Right atrium auricular region (tissue), 2 donors: Measurements from ENCODE around the gene LRIT1. TPM values are rescaled to one million over a fixed set of nuclear protein-coding genes. Genes with fewer than 3 reads are reported as not detected.

Experiments
- DNase-seq: peaks from one replicate; pipeline ENCODE4 v3.0.0-alpha.2; 2019; ENCODE audit warnings: low spot score
- H3K27ac ChIP-seq, 2 donors: fragments of 200-600 bp; sonication (generic); 1 replicate in 1 of 2; 2 replicates in 1 of 2; pipeline ENCODE4 v1.5.1; 2016 to 2019
- H3K27me3 ChIP-seq, 2 donors: fragments of 200-600 bp; sonication (generic); one replicate each; pipeline versions ENCODE4 v1.5.1 to v1.6.0; 2017 to 2019
- H3K36me3 ChIP-seq: fragments of 200-600 bp; sonication (generic); one replicate; pipeline ENCODE4 v1.5.1; 2016
- H3K4me1 ChIP-seq, 2 donors: fragments of 200-600 bp; sonication (generic); one replicate each; pipeline versions ENCODE4 v1.5.1 to v1.6.0; 2017 to 2019
- H3K4me3 ChIP-seq, 2 donors: fragments of 200-600 bp; sonication (generic); 1 replicate in 1 of 2; 2 replicates in 1 of 2; pipeline ENCODE4 v1.5.1; 2017 to 2019; ENCODE audit warnings: mild to moderate bottlenecking in 1 of 2, moderate library complexity in 1 of 2
- H3K9me3 ChIP-seq, 2 donors: fragments of 200-600 bp; sonication (generic); one replicate each; pipeline ENCODE4 v1.5.1; 2019
- total RNA-seq, 2 donors: library from RNA; depleted of rRNA; stranded (reverse); fragments of >200 nt; gene quantifications; one replicate each; pipeline ENCODE4 v1.1.0, GENCODE V29; 2016
- TF ChIP-seq, protein P1 (sequence below), 2 donors: fragments of 200-600 bp; sonication (generic); IDR thresholded peaks; one replicate each; pipeline ENCODE4 v1.5.1; 2019; ENCODE audit warnings: antibody characterized with exemption in 2 of 2

LRIT1 gene
- total RNA-seq, 2 donors from 2014 or later, result not detected

DNA sequence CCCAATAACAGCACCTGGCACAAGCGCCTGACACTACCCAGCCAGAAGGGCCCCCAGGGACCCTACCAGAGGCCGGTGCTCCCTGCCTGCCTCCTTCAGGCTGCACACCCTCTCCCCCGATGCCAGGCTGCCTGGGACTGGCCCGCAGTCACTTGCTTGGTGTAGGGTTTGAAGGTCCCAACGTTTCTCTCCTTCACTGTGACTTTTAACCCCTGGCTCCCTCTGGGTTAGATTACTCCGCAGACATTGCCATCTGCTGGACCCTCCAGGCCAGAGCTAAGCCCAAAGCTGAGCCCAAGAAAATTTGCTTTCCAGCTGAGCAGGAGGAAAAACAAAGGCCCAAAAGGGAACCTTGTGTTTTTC lies 40.1 kb downstream of the LRIT1 start:
- Histone ChIP-seq H3K9me3 (no peaks in the 10 kb centered on the region), H3K27ac (no peak overlapping the region), H3K27me3 (no peaks in the 10 kb centered on the region), H3K4me3 (no peak overlapping the region), H3K36me3 (no peaks in the 10 kb centered on the region), H3K4me1 (no peaks in the 10 kb centered on the region)
- TF ChIP-seq, protein P1, sequence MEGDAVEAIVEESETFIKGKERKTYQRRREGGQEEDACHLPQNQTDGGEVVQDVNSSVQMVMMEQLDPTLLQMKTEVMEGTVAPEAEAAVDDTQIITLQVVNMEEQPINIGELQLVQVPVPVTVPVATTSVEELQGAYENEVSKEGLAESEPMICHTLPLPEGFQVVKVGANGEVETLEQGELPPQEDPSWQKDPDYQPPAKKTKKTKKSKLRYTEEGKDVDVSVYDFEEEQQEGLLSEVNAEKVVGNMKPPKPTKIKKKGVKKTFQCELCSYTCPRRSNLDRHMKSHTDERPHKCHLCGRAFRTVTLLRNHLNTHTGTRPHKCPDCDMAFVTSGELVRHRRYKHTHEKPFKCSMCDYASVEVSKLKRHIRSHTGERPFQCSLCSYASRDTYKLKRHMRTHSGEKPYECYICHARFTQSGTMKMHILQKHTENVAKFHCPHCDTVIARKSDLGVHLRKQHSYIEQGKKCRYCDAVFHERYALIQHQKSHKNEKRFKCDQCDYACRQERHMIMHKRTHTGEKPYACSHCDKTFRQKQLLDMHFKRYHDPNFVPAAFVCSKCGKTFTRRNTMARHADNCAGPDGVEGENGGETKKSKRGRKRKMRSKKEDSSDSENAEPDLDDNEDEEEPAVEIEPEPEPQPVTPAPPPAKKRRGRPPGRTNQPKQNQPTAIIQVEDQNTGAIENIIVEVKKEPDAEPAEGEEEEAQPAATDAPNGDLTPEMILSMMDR (IDR thresholded peaks at IDR 0.05), result no peak
- DNase-seq, result no peak

DNA sequence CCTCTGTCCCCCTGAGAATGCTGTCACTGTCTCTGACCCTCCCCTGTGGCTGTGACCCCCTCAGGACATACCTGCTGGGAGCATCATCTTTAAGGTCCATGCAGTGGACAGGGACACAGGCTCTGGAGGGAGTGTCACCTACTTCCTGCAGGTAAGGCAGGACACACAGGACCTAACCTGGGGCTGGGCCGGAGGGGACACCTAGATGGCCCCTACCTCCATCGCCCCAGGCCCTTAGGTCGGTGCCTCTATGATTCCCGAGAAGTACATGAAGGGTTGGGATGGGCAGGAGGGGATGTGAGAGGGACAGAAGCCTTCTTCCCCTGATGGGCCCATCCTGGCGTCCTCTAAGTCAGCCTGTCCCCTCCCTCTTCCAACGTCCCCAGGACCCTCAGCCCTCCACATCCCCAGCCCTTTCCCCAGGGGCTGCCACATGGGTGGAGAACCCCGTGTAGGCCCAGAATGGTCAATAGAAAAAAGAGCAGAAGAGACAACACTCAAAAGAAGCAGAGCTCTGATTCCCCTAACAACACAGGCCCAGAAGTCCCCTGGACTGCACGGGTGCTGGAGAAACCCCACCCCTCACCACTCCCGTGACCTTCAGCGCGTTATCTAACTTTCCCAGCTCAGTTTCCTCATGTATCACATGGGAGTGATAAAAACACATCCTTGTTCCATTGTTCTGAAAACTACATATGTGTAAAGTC lies 40.7 kb downstream of the LRIT1 start:
- no peaks in the 10 kb centered on the region for H3K27me3 ChIP-seq

DNA sequence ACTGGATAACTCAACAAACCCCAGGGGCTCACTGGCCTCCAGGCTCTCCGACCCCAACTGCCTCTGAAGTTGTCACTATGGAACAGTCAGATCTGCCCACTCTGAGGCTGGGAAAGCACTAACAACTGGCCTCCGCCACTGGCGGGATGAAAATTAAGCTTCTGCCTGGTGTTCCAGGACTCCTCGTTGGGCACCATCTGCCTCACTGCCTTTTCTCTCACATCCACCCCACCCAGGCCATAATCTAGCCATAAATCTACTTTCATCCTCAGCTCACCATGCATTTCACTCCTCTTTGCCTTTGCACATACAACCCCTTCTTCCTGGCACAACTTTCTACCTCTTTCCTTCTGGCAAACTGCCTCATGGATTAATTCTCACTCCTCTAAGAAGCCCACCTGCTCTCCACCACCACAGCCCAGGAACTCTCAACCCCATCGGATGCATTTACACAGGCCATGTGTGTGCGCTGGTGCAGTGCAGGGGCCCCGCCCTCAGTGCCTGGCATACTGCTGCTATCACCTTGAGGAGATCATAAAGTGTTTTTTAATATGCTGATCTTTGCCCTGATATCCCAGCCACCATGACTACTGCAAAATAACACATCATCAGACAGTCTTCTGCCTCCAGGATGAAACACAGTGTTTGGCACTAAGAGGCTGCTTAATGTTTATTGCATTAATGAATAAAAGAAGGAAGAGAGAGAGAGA lies 43.0 kb downstream of the LRIT1 start:
- Histone ChIP-seq H3K36me3 (no peaks in the 10 kb centered on the region), H3K4me1 (peaks cover 0 to 16% of the 10 kb centered on the region in 2 donors), H3K4me3 (no peak overlapping the region), H3K27me3 (no peaks in the 10 kb centered on the region), H3K27ac (no peak overlapping the region), H3K9me3 (no peaks in the 10 kb centered on the region)
- no peak for DNase-seq
- TF ChIP-seq, protein P1 (IDR thresholded peaks at IDR 0.05), result no peak

More for the DNA sequence above, 40.7 kb downstream of the LRIT1 start:
- Histone ChIP-seq H3K4me3 (no peak overlapping the region), H3K4me1 (no peaks in the 10 kb centered on the region), H3K27ac (no peak overlapping the region), H3K36me3 (no peaks in the 10 kb centered on the region), H3K9me3 (no peaks in the 10 kb centered on the region)
- TF ChIP-seq, protein P1 (IDR thresholded peaks at IDR 0.05), result no peak
- DNase-seq, result no peak

DNA sequence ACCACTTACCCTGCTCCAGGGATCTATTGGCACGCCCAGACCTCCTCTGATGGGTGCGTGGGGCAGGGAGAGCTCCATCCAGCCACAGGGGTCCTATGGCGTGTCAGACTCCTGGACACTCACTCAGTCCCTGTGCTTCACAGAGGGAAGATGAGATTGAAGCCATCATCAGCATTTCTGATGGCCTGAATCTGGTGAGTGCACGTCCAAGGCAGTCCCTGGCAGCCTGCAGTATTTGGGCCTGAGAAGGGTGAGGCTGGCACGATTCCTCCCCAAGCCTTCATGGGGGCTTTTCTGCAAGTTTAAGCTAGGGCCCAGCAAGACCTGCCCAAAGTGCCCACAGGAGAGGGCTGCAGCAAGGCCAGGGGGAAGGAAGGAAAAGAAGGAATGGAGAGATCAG lies 43.7 kb downstream of the LRIT1 start:
- TF ChIP-seq, protein P1 (IDR thresholded peaks at IDR 0.05), result no peak
- Histone ChIP-seq H3K27ac (no peak overlapping the region), H3K9me3 (no peaks in the 10 kb centered on the region), H3K27me3 (no peaks in the 10 kb centered on the region), H3K36me3 (no peaks in the 10 kb centered on the region), H3K4me1 (peaks cover 0 to 16% of the 10 kb centered on the region in 2 donors), H3K4me3 (no peak overlapping the region)
- no peak for DNase-seq

DNA sequence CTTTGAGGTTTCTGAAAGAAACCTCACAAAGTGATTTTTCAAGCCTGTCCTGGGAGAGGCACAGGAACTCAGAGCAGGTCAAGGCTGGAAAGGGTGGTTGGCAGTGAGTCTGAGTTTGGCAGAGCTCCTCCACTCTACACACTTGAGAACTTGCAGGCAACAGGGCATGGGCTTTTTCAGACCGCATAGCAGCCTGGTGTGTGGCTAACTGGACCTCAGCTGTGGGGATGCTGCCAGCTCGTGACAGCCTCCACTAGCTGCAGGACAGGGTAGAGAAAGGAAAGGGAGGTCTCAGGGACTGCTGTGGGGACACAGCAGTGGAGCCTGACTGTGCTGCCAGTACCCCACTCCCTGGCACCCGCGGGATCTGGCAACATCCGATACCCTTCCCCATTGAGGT lies 44.4 kb downstream of the LRIT1 start:
- H3K36me3 ChIP-seq, result no peaks in the 10 kb centered on the region
- no peak overlapping the region for H3K4me3 ChIP-seq
- no peaks in the 10 kb centered on the region for H3K9me3 ChIP-seq
- TF ChIP-seq, protein P1 (IDR thresholded peaks at IDR 0.05), result no peak
- H3K27me3 ChIP-seq, result no peaks in the 10 kb centered on the region
- no peak overlapping the region for H3K27ac ChIP-seq
- peaks cover 0 to 16% of the 10 kb centered on the region in 2 donors for H3K4me1 ChIP-seq
- no peak for DNase-seq
